ENCODE measurements around the gene SLC24A5.

The SLC24A5 gene

DNA sequence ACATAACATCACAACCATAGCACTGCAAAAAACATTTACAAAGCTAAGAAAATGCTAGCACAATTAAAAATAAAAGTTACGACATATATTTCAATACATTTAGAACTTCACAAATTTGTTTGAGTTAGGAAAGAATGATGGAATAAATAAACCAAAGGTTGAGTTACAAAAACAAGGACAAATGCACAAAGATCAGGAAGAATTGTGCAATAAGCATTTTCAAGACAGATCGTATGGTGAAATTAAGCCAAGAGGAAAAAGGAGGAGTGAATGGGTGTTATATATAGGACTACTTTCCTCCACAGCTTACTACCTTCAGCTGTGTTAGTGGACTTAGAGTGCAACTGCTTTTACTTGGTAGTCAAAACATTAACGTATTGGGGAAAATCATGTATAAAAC lies 64.7 kb downstream of the SLC24A5 start:
- no peak overlapping the region for H3K4me3 ChIP-seq (ENCODE audit: low read depth, low read length)
- in situ Hi-C loops (cut with HindIII; ENCODE audit: low sequenced_read_pairs) = no loop called here
- no peak for DNase-seq (ENCODE audit: low read depth)
- TF ChIP-seq, protein P1, sequence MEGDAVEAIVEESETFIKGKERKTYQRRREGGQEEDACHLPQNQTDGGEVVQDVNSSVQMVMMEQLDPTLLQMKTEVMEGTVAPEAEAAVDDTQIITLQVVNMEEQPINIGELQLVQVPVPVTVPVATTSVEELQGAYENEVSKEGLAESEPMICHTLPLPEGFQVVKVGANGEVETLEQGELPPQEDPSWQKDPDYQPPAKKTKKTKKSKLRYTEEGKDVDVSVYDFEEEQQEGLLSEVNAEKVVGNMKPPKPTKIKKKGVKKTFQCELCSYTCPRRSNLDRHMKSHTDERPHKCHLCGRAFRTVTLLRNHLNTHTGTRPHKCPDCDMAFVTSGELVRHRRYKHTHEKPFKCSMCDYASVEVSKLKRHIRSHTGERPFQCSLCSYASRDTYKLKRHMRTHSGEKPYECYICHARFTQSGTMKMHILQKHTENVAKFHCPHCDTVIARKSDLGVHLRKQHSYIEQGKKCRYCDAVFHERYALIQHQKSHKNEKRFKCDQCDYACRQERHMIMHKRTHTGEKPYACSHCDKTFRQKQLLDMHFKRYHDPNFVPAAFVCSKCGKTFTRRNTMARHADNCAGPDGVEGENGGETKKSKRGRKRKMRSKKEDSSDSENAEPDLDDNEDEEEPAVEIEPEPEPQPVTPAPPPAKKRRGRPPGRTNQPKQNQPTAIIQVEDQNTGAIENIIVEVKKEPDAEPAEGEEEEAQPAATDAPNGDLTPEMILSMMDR (IDR thresholded peaks at IDR 0.05; ENCODE audit: low read depth, low read length, missing control alignments) = no peak

DNA sequence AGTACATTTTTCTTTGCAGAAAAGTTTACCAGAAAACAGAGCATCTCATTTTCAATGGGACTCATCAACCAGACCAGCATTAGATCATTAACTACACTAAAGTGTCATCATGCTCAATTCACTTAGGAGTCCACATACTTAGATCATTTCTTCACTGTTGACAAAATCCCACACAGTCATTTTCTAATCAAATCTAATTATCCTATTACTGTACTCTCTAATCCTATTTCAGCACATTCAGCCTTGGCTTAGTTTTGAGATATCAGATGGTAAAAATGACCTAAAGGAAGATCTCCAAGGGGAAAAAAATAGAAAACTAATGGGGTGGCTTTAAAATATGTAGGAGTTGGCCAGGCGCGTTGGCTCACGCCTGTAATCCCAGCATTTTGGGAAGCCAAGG lies 65.5 kb downstream of the SLC24A5 start:
- no peak overlapping the region for H3K4me3 ChIP-seq (ENCODE audit: low read depth, low read length)
- no peak for DNase-seq (ENCODE audit: low read depth)
- TF ChIP-seq, protein P1 (IDR thresholded peaks at IDR 0.05; ENCODE audit: low read depth, low read length, missing control alignments) = no peak
- in situ Hi-C loops (cut with HindIII; ENCODE audit: low sequenced_read_pairs) = no loop called here

DNA sequence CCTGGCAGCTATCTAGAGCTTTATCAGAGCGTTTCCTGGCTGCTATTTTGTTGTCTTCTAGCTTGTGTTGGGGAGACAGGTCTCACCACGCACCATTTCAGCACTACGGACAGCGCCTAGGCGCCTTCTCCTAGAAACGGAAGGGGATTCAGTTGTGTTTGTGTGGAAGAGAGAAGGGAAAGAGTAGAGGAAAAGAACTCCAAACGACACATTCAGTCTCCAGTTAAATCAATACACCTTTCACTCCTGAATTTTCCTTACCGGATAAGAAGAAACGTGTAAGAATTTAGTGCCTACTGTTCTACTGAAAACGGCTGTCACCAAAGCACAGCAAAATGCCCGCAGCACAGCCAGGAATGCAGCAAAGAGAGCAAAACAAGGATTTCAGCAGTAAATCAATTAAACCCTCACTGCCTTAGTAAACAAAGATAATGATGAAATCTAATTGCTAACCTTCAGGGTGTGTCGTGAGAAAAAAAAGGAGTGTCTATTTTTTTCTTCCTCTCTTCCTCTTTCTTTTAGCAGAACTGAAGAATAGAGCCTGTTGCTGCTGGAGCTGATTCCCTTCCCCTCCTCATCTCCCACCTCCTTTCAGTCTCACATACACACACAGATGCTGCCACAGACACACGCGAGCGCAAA lies 70.3 kb downstream of the SLC24A5 start:
- TF ChIP-seq, protein P1 (IDR thresholded peaks at IDR 0.05; ENCODE audit: low read depth, low read length, missing control alignments) = no peak

DNA sequence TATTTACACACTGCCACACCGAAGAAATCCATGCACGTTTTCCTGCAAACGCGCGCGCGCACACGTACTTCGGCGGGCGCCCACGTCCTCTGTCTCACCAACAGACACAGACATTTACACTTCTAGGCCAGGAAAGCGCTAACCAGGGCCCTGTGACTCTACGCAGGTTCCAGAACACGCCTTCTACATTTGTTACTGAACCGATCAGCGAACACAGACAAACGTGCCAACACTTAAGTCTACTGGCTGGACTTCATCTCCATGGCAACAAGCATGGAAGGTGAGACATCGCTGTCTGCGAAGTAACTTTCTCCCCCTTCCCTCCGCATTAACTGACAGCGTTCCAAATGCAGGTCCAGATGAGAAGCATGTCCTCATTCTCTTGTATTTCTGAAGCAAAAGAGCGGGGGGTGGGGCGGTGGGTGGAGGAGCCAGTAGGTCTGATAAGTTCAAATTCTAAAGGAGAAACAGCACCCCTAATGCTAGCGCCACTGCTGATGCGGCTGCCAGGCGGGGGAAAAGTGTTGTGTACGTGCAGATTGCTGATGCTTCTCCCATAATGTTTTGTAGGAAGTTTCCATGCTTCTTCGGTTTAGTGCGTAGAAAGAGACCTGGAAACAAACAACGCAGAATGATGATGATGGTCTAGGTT lies 70.9 kb downstream of the SLC24A5 start, which contains the start of gene CTXN2:
TSS of gene CTXN2 (plus strand) at position 92 of the 652 bp plus-strand sequence. CDS start 9,636 bp downstream, outside the sequence.
- H3K4me3 ChIP-seq (ENCODE audit: low read depth, low read length) = peak within 1 kb of the TSS; percentile 26
- TF ChIP-seq, protein P1 (IDR thresholded peaks at IDR 0.05; ENCODE audit: low read depth, low read length, missing control alignments) = no peak
- no peak for DNase-seq (ENCODE audit: low read depth)
- in situ Hi-C loops (cut with HindIII; ENCODE audit: low sequenced_read_pairs) = no loop called here

More for the DNA sequence above, 70.3 kb downstream of the SLC24A5 start:
- H3K4me3 ChIP-seq (ENCODE audit: low read depth, low read length) = peak overlapping the region; percentile 26
- in situ Hi-C loops (cut with HindIII; ENCODE audit: low sequenced_read_pairs) = no loop called here
- peak; percentile 65 for DNase-seq (ENCODE audit: low read depth)
